MV-4-11 (cell line): ENCODE measurements around the gene ZNF644.
"Not testable (repeated sequence)": the region's sequence is repeated elsewhere in the genome, so short reads cannot be mapped to it uniquely, and the experiment has no call there.

Source experiments
- DNase-seq: peaks from one replicate; lab custom pipeline; 2025; lab: John Stamatoyannopoulos, UW

The ZNF644 gene

DNA sequence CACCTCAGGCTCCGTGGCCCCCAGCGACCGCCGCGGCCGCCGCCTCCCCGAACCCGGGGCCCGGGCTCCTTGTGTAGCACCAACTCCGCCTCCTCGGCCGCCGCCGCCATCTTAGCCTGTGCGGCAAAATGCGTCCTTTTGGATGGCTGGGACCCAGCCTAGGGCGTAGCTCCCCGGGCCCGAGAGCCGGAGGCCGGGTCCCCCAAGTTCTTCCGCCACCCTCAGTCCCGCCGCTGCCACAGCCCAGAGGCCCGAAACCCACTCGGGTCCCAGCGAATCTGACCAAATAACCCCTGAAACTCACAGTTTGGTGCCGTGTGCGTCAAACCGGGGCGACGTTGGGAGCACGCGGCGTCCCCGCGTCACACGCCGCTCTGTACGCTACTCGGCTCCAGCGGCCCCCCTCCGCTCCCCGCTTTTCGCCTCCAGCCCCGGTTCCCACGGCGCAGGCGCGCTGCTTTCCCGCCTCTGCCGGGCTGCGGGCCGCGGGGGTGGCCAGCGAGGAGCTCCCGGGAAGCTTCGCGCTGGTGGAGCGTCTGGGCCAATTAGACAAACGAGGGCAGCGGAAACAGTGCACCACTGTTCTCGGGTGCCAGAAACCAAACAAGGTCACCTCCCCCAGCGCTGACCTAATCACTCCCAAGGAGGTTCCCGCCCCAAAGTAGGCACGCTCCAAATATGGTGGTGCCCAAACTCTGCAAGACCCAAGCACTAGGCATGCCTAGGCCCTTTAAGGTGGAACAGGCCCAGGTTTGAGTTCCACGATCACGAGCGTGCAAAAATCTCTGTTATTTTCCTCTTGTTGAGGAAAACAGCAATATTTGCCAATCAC, at the start of gene ZNF644:
TSS of gene ZNF644 (minus strand) at position 350 of the 832 bp plus-strand sequence. CDS start 39,682 bp downstream, outside the sequence.
- peak; percentile 95 for DNase-seq

DNA sequence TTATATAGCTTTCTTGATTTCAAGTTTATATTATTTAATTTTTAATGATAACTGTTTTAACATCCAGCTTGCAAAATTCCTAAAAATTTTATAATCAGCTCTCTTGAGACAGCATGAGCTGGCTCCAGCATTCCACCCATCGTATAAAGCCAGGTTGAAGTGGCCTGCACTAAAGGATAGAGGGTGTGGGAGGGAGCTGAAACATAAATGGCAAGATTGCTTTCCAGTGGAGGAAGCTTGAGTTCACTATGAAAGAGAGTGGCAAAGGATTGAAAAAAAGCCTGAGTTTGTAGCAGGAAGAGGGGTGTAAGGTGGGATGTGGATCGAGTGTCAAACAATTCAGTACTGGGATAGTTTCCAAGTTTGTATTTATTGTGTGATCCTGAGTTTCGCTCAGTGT, 48.5 kb upstream of the ZNF644 start:
- DNase-seq, result no peak

DNA sequence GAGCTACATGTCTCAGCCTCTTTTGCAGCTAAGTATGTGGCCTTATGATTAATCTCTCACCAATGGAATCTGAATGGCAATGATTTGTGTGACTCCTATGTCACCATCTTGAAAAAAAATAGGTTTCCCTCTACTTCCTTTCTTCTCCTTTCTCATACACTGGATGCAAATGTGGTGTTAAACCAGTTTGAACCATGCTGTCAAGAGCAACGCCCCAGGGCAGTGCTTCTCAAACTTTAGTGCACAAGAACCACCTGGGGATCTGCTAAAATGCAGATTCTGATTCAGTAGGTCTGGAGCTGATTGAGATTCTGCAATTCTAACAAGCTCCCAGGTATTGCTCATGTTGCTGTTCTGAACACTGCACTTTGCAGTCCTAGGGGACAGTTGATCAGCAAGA, 44.7 kb upstream of the ZNF644 start:
- DNase-seq, result no peak

DNA sequence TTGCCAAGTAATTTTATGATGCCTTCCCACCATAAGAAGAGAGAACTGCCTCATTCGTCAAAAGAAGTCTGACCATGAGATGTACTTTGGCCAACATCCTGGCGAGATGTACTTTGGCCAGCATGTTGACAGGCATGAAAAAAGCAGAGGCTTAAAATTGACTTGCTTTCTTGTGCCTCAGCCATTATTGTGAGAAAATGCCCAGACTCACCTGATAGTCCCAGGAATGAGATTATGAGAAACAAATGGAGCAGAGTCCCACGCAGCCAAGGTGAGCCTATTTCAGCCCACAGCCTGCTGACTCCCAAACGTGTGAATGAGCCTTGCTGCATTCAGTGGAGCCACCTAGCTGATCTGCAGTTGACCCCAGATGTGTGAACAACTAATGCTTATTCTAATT, 43.5 kb upstream of the ZNF644 start:
- DNase-seq, result no peak

DNA sequence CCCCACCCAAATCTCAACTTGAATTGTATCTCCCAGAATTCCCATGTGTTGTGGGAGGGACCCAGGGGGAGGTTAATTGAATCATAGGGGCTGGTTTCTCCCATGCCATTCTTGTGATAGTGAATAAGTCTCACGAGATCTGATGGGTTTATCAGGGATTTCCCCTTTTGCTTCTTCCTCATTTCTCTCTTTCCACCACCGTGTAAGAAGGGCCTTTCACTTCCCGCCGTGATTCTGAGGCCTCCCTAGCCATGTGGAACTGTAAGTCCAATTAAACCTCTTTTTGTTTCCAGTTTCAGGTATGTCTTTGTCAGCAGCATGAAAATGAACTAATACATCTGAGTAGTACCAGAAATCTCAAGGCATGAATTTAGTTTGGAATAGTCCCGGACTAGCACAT, 41.6 kb upstream of the ZNF644 start:
- peak; percentile 77 for DNase-seq

DNA sequence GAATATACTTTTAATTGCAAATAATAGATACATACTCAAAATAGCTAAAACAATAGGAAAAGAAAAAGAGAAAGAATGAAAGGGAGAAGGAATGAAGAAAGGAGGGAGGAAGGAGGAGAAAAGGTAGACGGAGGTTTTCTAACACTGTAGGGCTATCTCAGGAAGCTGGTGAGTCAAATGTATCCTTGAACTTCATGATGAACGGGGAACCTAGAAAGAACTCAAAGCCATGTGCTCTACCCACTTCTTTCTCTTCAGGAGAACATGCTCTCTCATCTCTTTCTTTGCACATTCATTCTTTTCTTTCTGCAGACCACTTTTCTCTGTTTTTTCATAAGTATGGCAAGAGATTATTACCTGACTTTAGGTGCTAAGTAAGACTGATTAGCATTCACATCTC, 37.3 kb upstream of the ZNF644 start:
- DNase-seq, result no peak

DNA sequence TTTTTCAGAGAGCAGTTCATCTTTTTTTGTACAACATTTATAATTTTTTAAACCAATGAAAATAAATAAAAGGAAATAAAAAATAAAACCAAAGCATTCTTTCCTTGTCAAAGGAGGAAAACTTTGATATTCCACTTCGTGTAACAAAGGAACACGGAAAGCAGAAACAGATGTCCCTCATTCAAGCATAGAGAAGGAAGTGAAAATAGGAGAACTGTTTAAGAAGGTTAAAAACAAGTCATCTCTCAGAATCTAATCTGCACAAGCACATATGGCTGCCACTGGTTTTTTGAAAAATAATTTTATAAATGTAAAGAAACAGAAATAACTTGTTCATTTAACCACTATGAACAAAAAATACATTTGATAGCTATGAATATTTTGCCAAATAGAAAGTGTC, 35.9 kb upstream of the ZNF644 start:
- peak; percentile 67 for DNase-seq

DNA sequence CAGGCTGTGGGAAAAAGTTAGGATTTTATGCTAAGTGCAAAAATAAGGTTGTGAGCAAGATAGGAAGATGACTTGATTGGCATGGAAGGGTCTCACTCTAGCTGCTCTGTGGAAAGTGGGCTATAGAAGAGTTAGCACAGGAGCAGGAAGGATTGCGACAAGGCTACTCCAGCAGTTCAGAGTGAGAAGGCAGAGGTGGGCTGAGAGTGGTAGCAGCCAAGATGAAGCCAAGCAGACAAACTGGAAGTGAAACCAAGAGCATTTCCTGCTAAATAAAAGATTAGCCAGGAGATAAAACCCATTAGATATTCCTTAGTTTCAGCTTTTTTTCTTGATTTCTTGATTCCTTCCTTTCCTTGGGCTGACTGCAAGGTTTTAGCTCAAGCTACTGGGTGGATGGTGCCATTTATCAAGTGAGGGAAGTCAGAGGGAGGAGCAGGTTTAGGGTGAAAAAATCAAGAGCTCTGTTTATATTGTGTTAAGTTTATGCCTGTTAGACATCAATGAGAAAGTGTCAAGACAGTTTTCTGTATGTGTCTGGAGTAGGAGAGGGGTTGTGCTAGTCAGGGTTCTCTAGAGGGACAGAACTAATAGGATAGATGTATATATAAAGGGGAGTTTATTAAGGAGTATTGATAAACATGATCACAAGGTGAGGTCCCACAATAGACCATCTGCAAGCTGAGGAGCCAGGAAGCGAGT, 33.1 kb upstream of the ZNF644 start:
- DNase-seq, result peak; percentile 76

DNA sequence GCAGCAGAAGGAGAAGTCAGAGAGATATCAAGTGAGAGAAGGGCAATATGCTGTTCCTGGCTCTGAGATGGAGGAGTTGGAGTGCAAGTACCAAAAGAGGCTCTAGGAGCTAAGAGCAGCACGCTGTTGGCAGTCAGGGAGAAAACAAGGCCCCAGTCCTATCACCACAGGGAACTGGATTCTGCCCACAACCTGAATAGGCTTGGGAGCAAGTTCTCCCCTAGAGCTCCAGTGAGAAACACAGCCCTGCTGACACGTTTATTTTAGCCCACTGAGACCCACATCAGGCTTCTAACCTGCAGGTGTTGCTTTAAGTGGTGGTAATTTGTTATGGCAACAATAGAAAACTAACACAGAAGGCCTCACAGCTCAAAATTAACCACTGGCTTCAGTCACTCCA, 31.8 kb upstream of the ZNF644 start:
- DNase-seq, result no peak

DNA sequence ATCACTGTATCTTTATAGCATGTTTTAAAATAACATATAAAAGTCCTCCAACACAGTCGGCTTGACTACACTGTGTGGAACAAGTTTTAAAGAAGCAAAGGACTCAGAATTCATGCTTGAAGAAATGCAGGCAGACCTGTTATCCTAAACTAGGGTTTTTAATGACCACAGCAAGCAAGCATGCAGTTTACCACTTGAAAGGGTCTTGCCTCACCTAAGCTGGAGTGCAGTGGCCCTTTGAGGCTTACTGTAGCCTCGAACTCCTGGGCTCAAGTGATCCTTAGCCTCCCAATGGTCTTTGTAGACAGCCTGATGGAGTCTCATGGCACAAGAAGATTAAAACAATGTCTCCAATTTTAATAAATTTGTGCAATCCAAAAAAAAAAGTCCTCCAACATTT, 27.7 kb upstream of the ZNF644 start:
- DNase-seq, result not testable (repeated sequence)

DNA sequence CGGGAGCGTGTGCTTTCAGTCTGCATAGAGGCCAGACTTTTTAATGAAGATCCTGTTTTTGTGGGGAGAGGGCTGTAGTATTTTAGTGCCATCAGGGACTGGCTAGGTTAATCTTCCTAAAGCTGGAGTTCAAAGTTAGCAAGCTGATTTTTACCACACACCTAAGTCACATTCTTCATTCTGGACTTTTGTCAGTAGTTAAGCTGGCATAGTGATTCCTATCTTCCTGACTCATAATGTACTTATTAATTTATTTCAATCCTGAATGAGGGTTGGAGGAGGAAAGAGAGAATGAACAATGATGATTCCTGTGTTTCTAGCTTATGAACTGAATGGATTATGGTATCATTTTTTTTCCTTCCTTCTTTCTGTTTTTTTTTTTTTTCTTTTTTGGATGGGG, 24.9 kb upstream of the ZNF644 start:
- DNase-seq, result no peak

DNA sequence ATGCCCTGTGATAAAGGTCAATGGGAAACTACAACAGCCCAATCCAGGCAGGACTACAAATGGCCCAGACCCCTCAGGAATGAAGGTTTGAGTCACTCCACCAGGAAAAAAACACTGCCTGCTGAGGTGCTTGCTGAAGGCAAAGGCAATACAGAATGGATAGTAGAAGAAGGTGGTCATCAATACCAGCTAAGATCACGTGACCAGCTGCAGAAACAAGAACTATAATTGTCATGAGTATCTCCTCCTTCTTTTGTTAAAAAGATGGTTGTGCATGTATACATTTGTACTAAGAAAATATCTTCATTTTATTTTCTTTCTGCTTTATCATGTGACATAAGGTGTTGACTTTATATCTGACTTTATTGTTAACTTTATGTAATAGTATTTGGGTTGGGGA, 23.4 kb upstream of the ZNF644 start:
- no peak for DNase-seq

DNA sequence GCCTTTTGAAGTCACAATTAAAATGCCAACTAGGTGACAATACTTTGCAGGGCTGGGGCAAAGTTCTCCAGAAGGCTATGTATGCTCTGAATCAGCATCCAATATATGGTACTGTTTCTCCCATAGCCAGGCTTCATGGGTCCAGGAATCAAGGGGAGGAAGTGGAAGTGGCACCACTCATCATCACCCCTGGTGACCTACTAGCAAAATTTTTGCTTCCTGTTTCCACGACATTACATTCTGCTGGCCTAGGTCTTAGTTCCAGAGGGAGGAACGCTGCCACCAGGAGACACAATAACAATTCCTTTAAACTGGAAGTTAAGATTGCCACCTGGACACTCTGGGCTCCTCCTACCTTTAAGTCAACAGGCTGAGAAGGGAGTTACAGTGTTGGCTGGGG, 22.9 kb upstream of the ZNF644 start:
- DNase-seq, result peak; percentile 49

DNA sequence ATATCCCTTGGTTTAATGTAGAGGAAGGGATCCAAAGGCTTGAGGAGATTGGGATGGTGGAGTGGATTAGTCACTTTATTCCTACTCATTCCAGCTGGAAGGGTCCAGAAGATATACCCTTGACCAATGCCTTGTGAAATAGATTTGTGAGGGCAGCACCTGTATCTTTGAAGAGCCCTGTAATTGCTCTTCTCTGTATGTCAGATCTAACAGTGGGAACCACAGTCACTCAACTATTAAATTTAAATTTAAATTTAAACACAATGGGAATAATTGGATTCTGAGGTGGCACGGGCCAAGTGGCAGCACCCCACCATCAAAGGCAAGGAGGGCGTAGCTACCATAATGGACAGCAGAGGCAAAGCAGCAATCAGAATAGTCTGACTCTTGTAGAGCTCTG, 20.5 kb upstream of the ZNF644 start:
- not testable (repeated sequence) for DNase-seq

DNA sequence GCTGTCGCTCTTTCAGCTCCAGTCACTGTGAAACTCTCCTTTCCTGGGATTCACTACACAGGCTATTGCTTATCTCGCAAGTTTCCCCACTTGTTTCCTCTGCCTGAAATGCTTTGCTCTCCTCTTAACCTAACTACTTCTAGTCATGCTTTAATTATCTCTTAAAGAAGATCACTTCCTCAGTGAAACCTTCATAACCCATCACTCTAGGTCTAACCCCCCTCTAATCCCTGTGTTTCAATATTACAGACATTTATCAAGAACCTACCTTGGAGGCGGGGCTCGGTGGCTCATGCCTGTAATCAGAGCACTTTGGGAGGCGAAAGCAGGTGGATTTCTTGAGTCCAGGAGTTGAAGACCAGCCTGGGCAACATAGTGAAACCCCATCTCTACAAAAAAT, 16.7 kb upstream of the ZNF644 start:
- DNase-seq, result no peak

DNA sequence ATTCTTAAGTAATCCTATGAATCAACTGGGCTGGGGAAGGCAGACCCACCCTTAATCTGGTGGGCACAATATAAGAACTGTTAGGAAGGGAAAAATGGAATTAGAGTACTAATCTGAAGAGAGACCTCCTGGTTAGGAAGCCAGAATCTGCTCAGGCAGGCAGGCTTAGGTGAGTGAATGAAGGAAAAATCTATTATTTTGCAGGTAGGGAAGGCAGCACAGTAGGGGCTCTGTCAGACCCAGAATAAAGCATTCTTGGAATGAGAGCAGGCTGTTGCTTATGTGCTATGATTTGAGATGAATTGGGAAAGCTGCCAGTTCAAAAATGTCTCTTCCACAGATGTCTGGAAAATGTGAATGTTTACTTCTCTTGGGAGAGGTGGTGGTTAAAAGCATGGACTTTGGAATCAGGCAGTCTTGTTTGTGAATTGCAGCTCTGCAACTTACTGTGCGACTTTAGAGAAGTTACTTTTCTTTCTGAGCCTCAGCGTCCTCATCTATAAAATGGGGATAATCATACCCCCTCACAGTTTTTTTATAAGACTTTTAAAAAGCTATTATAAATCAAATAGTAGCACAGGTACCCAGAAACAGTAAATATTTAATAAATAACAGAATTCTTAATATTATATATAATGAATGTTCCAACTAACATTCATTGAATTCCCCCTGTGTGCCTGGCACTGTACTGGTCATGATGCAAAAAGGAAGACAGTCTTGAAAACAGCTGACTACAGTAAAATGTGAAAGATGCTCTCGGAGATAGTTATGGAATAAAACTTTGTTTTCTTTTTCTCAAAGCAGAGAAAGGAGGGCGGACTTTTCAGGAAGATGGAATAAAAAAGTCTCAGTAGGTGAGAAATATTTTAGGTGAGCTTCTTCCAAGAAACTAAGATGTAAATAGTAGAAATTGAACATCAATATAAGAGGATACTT, 15.3 kb upstream of the ZNF644 start:
- DNase-seq, result no peak

DNA sequence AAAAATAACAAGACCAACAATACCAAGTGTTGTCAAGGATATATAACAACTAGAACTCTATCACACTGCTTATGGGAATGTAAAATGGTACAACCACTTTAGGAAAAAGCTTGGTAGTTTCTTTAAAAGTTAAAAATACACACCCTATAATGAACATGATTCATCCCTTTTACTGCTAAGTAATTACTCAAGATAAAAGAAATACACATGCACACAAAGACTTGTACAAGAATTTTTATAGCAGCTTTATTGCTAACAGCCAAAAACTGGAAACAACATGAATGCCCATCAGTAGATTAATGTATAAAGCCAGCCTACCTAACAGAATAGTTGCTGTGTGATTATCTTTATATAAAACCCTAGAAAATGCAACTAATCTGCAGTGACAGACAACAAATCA, 10.5 kb upstream of the ZNF644 start:
- no peak for DNase-seq

DNA sequence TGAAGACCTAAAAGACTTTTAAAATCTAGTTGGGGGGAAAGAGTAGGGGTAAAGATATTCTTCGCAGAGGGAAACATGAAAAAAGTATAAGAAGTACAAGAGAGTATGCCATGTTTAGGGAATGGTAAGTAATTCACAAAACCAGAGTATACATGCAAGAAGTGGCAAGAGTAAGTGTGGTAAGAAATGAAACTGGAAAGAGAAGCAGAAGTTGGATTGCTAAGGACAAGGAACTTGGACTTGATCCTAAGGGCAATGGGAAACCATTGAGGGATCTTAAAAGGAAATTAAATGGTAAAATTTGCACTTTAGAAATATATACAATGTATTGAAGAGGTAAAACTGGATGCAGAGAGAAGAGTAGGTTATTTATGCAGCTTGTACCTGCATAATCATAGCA, 9.2 kb upstream of the ZNF644 start:
- peak; percentile 69 for DNase-seq

DNA sequence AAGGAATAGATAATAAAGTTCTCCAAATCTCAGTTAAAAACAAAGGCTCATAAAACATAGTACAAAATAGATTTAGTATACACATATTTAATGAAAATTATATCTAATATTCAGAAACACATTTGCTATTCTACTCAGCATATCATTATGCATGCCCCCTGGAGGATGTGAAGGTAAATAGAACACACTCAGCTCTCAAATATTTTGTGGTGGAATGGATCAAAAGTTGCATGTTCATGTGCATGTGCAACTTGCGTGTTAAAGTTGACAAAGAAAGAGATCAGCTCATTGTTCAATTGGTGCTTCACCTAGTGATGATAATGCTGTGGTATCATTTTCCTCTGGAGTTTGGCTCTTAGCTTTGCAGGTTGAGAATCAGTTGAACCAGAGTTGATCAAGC, 4.9 kb upstream of the ZNF644 start:
- no peak for DNase-seq

DNA sequence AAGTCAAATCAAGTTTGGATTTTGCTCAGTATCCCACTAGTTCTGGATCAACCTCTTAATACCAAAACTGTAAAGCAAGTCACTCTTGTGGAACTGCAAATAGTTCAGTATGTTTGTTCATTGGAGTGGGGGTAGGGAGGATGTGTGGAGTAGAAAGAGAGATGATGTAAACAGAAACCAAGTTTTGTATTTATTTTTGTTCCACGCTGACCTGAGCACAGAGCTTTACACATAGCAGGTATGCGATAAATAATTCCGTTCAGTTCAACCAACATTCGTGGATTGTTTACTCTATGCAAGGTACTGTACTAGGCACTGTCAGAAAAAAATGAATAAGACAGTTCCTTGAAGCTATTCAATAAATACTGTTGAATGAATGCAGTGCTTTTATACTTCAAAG, 4.5 kb upstream of the ZNF644 start:
- no peak for DNase-seq

DNA sequence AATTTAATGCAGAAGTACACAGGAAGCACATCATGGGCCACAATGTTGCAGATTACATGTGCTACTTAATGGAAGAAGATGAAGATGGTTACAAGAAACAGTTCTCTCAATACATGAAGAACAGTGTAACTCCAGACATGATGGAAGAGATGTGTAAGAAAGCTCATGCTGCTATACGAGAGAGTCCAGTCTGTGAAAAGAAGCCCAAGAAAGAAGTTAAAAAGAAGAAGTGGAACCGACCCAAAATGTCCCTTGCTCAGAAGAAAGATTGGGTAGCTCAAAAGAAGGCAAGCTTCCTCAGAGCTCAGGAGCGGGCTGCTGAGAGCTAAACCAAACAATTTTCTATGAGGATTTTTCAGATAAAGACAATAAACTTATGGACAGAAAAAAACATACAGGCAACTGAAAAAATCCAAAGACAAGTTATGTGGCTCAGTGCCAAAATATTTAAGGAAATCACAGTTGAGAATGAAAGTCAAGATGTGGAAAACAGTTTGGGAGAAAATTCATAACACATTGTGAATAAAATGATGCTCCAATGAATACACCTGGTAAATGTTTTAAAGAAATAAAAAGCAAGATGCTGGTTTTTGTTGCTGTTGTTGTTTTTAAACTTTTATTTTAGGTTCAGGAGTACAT, 2.8 kb upstream of the ZNF644 start:
- DNase-seq, result peak; percentile 65

DNA sequence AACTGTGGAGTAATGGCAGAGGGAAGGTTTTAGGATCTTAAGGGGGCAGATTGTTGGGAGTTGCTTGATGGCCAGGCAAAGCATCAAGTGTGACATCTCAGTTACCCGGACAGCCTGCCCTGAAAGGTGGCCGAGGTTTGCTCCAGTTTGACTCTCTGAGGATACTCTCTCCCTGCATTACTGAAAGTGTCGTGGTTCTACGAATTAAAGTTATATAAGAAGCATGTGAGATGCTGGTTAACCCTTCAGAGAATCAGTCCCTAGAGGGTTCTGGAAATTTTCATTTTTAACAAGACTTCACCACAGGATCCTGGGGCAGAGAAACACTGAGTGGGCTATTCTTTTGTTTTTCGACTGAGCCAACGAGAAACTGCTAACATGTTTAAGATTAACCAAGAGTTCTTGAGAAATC, 689 bp upstream of the ZNF644 start:
- no peak for DNase-seq
